Middle frontal gyrus (tissue), 1 donor: ENCODE data around the gene MBD3L2B.

Experiments
- DNase-seq: peaks from one replicate; pipeline ENCODE4 v3.0.0-alpha.2; 2015; ENCODE audit warnings: low spot score; ENCODE audit errors: extremely low spot score

The MBD3L2B gene

GRCh38 chr19:7013678-7014077 is 7.6 kb downstream of the MBD3L2B start:
- no peak for DNase-seq

GRCh38 chr19:7010722-7011593 is 10.3 kb downstream of the MBD3L2B start:
- DNase-seq: no peak

GRCh38 chr19:7007859-7008258 is 13.4 kb downstream of the MBD3L2B start:
- DNase-seq: no peak

- no peak for DNase-seq
These were observed 15.0 kb downstream of the MBD3L2B start for GRCh38 chr19:7006135-7006704.

- DNase-seq: no peak
These were observed 16.8 kb downstream of the MBD3L2B start for GRCh38 chr19:7004313-7004931.

- DNase-seq: no peak
These were observed 20.4 kb downstream of the MBD3L2B start for GRCh38 chr19:7000816-7001215.

GRCh38 chr19:7000333-7000732 is 20.9 kb downstream of the MBD3L2B start:
- DNase-seq: no peak

GRCh38 chr19:6999933-7000332 is 21.3 kb downstream of the MBD3L2B start:
- no peak for DNase-seq

GRCh38 chr19:6997679-6998445 is 23.4 kb downstream of the MBD3L2B start:
- DNase-seq: no peak

- DNase-seq: no peak
These were observed 24.4 kb downstream of the MBD3L2B start for GRCh38 chr19:6996810-6997209.

GRCh38 chr19:6995054-6995453 is 26.2 kb downstream of the MBD3L2B start:
- no peak for DNase-seq

GRCh38 chr19:6988257-6988656 is 33.0 kb downstream of the MBD3L2B start:
- no peak for DNase-seq

GRCh38 chr19:6987850-6988249 is 33.4 kb downstream of the MBD3L2B start:
- no peak for DNase-seq

- DNase-seq: no peak
These were observed 37.8 kb downstream of the MBD3L2B start for GRCh38 chr19:6983448-6983847.

- DNase-seq: no peak
These were observed 41.8 kb downstream of the MBD3L2B start for GRCh38 chr19:6979399-6979798.

- DNase-seq: no peak
These were observed 45.0 kb downstream of the MBD3L2B start for GRCh38 chr19:6976197-6976596.

- DNase-seq: no peak
These were observed 49.9 kb downstream of the MBD3L2B start for GRCh38 chr19:6971366-6971765.

GRCh38 chr19:6970443-6970842 is 50.8 kb downstream of the MBD3L2B start:
- DNase-seq: no peak

- no peak for DNase-seq
These were observed 51.2 kb downstream of the MBD3L2B start for GRCh38 chr19:6970021-6970420.

- no peak for DNase-seq
These were observed 51.7 kb downstream of the MBD3L2B start for GRCh38 chr19:6969490-6969889.
